NCI-H446 treated with DMSO at 0.1 percent for 48 hours (cell line): Measurements from ENCODE around the gene CLOCK.

Source experiments
- DNase-seq: peaks from one replicate; lab custom pipeline; 2025; lab: John Stamatoyannopoulos, UW

Gene CLOCK

GRCh38 chr4:55380576-55380975 is 166.1 kb downstream of the CLOCK start:
- DNase-seq, result no peak

- DNase-seq, result no peak
These were observed 167.9 kb downstream of the CLOCK start for GRCh38 chr4:55378617-55379467.
